ENCODE data around the gene NELFCD. TPM values are rescaled to one million over a fixed set of nuclear protein-coding genes. Genes with fewer than 3 reads are reported as not detected.

Gene NELFCD
- total RNA-seq, 1 experiment from 2014 or later = 174 TPM

GRCh38 chr20:59020938-59021551 is 40.0 kb downstream of the NELFCD start:
- intact Hi-C loops (cut with micrococcal nuclease; ENCODE audit: unreplicated experiment) = no loop called here
- no peak overlapping the region for H3K4me3 ChIP-seq (ENCODE audit: low read depth, low read length, poor library complexity, severe bottlenecking)
- H3K27ac ChIP-seq (ENCODE audit: low read depth, low read length, poor library complexity, severe bottlenecking) = peak overlapping the region; percentile 74
- no peaks in the 10 kb centered on the region for H3K27me3 ChIP-seq (replicated peaks; ENCODE audit: insufficient read depth, low read depth, low read length, poor library complexity)
- BruUV-seq (replicated peaks) = no TSS peak
- POLR2A ChIA-PET (ENCODE audit: low non-redundant PET) = no interaction called here
- CTCF ChIA-PET = no interaction called here
- no peaks in the 10 kb centered on the region for H3K9me3 ChIP-seq (ENCODE audit: low read depth, low read length, poor library complexity, severe bottlenecking)
- H3K4me1 ChIP-seq (ENCODE audit: insufficient read depth, low read length, poor library complexity, severe bottlenecking) = peaks cover 15% of the 10 kb centered on the region
- TF ChIP-seq EZH2 (IDR thresholded peaks at IDR 0.05; ENCODE audit: borderline replicate concordance, low read depth, low read length, poor library complexity, severe bottlenecking) = no peak
- TF ChIP-seq, protein P1, sequence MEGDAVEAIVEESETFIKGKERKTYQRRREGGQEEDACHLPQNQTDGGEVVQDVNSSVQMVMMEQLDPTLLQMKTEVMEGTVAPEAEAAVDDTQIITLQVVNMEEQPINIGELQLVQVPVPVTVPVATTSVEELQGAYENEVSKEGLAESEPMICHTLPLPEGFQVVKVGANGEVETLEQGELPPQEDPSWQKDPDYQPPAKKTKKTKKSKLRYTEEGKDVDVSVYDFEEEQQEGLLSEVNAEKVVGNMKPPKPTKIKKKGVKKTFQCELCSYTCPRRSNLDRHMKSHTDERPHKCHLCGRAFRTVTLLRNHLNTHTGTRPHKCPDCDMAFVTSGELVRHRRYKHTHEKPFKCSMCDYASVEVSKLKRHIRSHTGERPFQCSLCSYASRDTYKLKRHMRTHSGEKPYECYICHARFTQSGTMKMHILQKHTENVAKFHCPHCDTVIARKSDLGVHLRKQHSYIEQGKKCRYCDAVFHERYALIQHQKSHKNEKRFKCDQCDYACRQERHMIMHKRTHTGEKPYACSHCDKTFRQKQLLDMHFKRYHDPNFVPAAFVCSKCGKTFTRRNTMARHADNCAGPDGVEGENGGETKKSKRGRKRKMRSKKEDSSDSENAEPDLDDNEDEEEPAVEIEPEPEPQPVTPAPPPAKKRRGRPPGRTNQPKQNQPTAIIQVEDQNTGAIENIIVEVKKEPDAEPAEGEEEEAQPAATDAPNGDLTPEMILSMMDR (conservative IDR thresholded peaks at IDR 0.05; ENCODE audit: low read depth, low read length) = no peak
- DNase-seq (ENCODE audit: low spot score) = peak; percentile 63
- H3K36me3 ChIP-seq (ENCODE audit: insufficient read depth, low read length, poor library complexity, severe bottlenecking) = peaks cover 21% of the 10 kb centered on the region

DNA sequence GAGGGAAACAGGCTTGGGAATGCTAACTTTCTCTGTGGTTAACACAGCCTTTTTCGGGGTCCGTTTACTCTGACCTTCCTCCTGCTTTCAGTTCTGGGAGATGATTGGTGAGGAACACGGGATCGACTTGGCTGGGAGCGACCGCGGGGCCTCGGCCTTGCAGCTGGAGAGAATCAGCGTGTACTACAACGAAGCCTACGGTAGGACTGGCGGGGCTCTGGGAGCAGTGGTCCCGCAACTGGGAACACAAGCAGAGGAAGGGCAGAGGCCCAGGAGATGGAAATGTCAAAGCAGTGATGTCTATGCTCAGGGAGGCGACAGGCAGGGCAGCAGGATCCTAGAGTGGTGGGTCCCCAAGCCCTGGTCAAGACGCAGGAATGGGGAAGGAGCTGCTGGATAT is 41.7 kb downstream of the NELFCD start:
- intact Hi-C loops (cut with micrococcal nuclease; ENCODE audit: unreplicated experiment) = no loop called here
- Histone ChIP-seq H3K4me3 (ENCODE audit: low read depth, low read length, poor library complexity, severe bottlenecking) (no peak overlapping the region), H3K9me3 (ENCODE audit: low read depth, low read length, poor library complexity, severe bottlenecking) (no peaks in the 10 kb centered on the region), H3K27ac (ENCODE audit: low read depth, low read length, poor library complexity, severe bottlenecking) (no peak overlapping the region), H3K36me3 (ENCODE audit: insufficient read depth, low read length, poor library complexity, severe bottlenecking) (peaks cover 38% of the 10 kb centered on the region), H3K4me1 (ENCODE audit: insufficient read depth, low read length, poor library complexity, severe bottlenecking) (peaks cover 15% of the 10 kb centered on the region), H3K27me3 (replicated peaks; ENCODE audit: insufficient read depth, low read depth, low read length, poor library complexity) (no peaks in the 10 kb centered on the region)
- TF ChIP-seq, protein P1 (conservative IDR thresholded peaks at IDR 0.05; ENCODE audit: low read depth, low read length) = no peak
- TF ChIP-seq EZH2 (IDR thresholded peaks at IDR 0.05; ENCODE audit: borderline replicate concordance, low read depth, low read length, poor library complexity, severe bottlenecking) = no peak
- no peak for DNase-seq (ENCODE audit: low spot score)
- POLR2A ChIA-PET (ENCODE audit: low non-redundant PET) = no interaction called here
- CTCF ChIA-PET = no interaction called here
- BruUV-seq (replicated peaks) = no TSS peak

DNA sequence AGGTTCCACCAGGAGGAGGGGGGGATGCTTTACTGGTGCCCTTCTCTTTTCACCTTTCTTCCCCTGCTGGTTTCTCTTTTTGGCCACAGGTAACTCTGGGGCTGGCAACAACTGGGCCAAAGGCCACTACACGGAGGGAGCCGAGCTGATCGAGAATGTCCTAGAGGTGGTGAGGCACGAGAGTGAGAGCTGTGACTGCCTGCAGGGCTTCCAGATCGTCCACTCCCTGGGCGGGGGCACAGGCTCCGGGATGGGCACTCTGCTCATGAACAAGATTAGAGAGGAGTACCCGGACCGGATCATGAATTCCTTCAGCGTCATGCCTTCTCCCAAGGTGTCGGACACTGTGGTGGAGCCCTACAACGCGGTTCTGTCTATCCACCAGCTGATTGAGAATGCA is 42.6 kb downstream of the NELFCD start:
- intact Hi-C loops (cut with micrococcal nuclease; ENCODE audit: unreplicated experiment) = no loop called here
- no peak overlapping the region for H3K4me3 ChIP-seq (ENCODE audit: low read depth, low read length, poor library complexity, severe bottlenecking)
- peaks cover 15% of the 10 kb centered on the region for H3K4me1 ChIP-seq (ENCODE audit: insufficient read depth, low read length, poor library complexity, severe bottlenecking)
- H3K27ac ChIP-seq (ENCODE audit: low read depth, low read length, poor library complexity, severe bottlenecking) = no peak overlapping the region
- TF ChIP-seq, protein P1 (conservative IDR thresholded peaks at IDR 0.05; ENCODE audit: low read depth, low read length) = no peak
- no peak for TF ChIP-seq EZH2 (IDR thresholded peaks at IDR 0.05; ENCODE audit: borderline replicate concordance, low read depth, low read length, poor library complexity, severe bottlenecking)
- CTCF ChIA-PET = no interaction called here
- BruUV-seq (replicated peaks) = no TSS peak
- POLR2A ChIA-PET (ENCODE audit: low non-redundant PET) = no interaction called here
- H3K36me3 ChIP-seq (ENCODE audit: insufficient read depth, low read length, poor library complexity, severe bottlenecking) = peaks cover 47% of the 10 kb centered on the region
- H3K27me3 ChIP-seq (replicated peaks; ENCODE audit: insufficient read depth, low read depth, low read length, poor library complexity) = no peaks in the 10 kb centered on the region
- no peak for DNase-seq (ENCODE audit: low spot score)
- H3K9me3 ChIP-seq (ENCODE audit: low read depth, low read length, poor library complexity, severe bottlenecking) = no peaks in the 10 kb centered on the region
